ENCODE measurements around the gene ANKRD23.

ANKRD23 gene

GRCh38 chr2:96847586-96847985 is 3.8 kb upstream of the ANKRD23 start:
- peaks cover 11% of the 10 kb centered on the region for H3K36me3 ChIP-seq (ENCODE audit: control insufficient read depth, insufficient read depth, low read length)
- DNase-seq (ENCODE audit: extremely low read depth, insufficient read length), result no peak
- no peaks in the 10 kb centered on the region for H3K27me3 ChIP-seq (replicated peaks; ENCODE audit: control insufficient read depth, insufficient read depth, low read length)
- H3K4me3 ChIP-seq (replicated peaks; ENCODE audit: low read depth, low read length), result no peak overlapping the region
- no peak for TF ChIP-seq CTCF (IDR thresholded peaks at IDR 0.05; ENCODE audit: insufficient read depth, low read length, poor library complexity, severe bottlenecking)

GRCh38 chr2:96846825-96847224 is 3.0 kb upstream of the ANKRD23 start:
- no peak for TF ChIP-seq CTCF (IDR thresholded peaks at IDR 0.05; ENCODE audit: insufficient read depth, low read length, poor library complexity, severe bottlenecking)
- Histone ChIP-seq H3K4me3 (replicated peaks; ENCODE audit: low read depth, low read length) (no peak overlapping the region), H3K36me3 (ENCODE audit: control insufficient read depth, insufficient read depth, low read length) (peaks cover 11% of the 10 kb centered on the region), H3K27me3 (replicated peaks; ENCODE audit: control insufficient read depth, insufficient read depth, low read length) (no peaks in the 10 kb centered on the region)
- DNase-seq (ENCODE audit: extremely low read depth, insufficient read length), result no peak

GRCh38 chr2:96844405-96844808 is 586 bp upstream of the ANKRD23 start:
- H3K27me3 ChIP-seq (replicated peaks; ENCODE audit: control insufficient read depth, insufficient read depth, low read length), result no peaks in the 10 kb centered on the region
- TF ChIP-seq CTCF (IDR thresholded peaks at IDR 0.05; ENCODE audit: insufficient read depth, low read length, poor library complexity, severe bottlenecking), result no peak
- DNase-seq (ENCODE audit: extremely low read depth, insufficient read length), result no peak
- H3K36me3 ChIP-seq (ENCODE audit: control insufficient read depth, insufficient read depth, low read length), result peaks cover 10% of the 10 kb centered on the region
- H3K4me3 ChIP-seq (replicated peaks; ENCODE audit: low read depth, low read length), result no peak overlapping the region

GRCh38 chr2:96842600-96842999 is 1.2 kb downstream of the ANKRD23 start:
- no peaks in the 10 kb centered on the region for H3K27me3 ChIP-seq (replicated peaks; ENCODE audit: control insufficient read depth, insufficient read depth, low read length)
- no peak for DNase-seq (ENCODE audit: extremely low read depth, insufficient read length)
- peaks cover 8% of the 10 kb centered on the region for H3K36me3 ChIP-seq (ENCODE audit: control insufficient read depth, insufficient read depth, low read length)
- no peak for TF ChIP-seq CTCF (IDR thresholded peaks at IDR 0.05; ENCODE audit: insufficient read depth, low read length, poor library complexity, severe bottlenecking)
- H3K4me3 ChIP-seq (replicated peaks; ENCODE audit: low read depth, low read length), result no peak overlapping the region

GRCh38 chr2:96841701-96842495 is 1.9 kb downstream of the ANKRD23 start:
- DNase-seq (ENCODE audit: extremely low read depth, insufficient read length), result no peak
- Histone ChIP-seq H3K27me3 (replicated peaks; ENCODE audit: control insufficient read depth, insufficient read depth, low read length) (no peaks in the 10 kb centered on the region), H3K36me3 (ENCODE audit: control insufficient read depth, insufficient read depth, low read length) (peaks cover 7% of the 10 kb centered on the region), H3K4me3 (replicated peaks; ENCODE audit: low read depth, low read length) (no peak overlapping the region)
- no peak for TF ChIP-seq CTCF (IDR thresholded peaks at IDR 0.05; ENCODE audit: insufficient read depth, low read length, poor library complexity, severe bottlenecking)
